ENCODE measurements around the gene AFTPH.

Gene AFTPH

GRCh38 chr2:64640153-64641044 lies 116.3 kb downstream of the AFTPH start:
- Mint-ChIP-seq H3K27ac (no peak overlapping the region), H3K27me3 (ENCODE audit: low read depth) (no peaks in the 10 kb centered on the region), H3K4me3 (no peak overlapping the region), H3K9me3 (no peaks in the 10 kb centered on the region), H3K4me1 (ENCODE audit: low read depth) (peaks cover 73% of the 10 kb centered on the region), H3K36me3 (ENCODE audit: low read depth) (peaks cover 19% of the 10 kb centered on the region)

- peaks cover 11% of the 10 kb centered on the region for H3K36me3 Mint-ChIP-seq (ENCODE audit: low read depth)
- peaks cover 75% of the 10 kb centered on the region for H3K4me1 Mint-ChIP-seq (ENCODE audit: low read depth)
- no peak overlapping the region for H3K27ac Mint-ChIP-seq
- no peaks in the 10 kb centered on the region for H3K27me3 Mint-ChIP-seq (ENCODE audit: low read depth)
- no peaks in the 10 kb centered on the region for H3K9me3 Mint-ChIP-seq
- no peak overlapping the region for H3K4me3 Mint-ChIP-seq
Measured at GRCh38 chr2:64641599-64641998, 117.5 kb downstream of the AFTPH start.
